ENCODE data around the gene SLC25A11. TPM values are rescaled to one million over a fixed set of nuclear protein-coding genes. Genes with fewer than 3 reads are reported as not detected.

SLC25A11 gene
- total RNA-seq, 1 experiment from 2014 or later, result 65.9 TPM

GRCh38 chr17:4956493-4957061 lies 16.7 kb upstream of the SLC25A11 start:
- Histone ChIP-seq H3K27me3 (ENCODE audit: control insufficient read depth, insufficient read depth, low read length) (no peaks in the 10 kb centered on the region), H3K27ac (ENCODE audit: low read length) (no peak overlapping the region), H3K36me3 (ENCODE audit: control insufficient read depth, insufficient read depth, low read length) (no peaks in the 10 kb centered on the region), H3K9me3 (ENCODE audit: control insufficient read depth, insufficient read depth, low read depth, low read length) (no peaks in the 10 kb centered on the region), H3K4me3 (ENCODE audit: low read depth in 2 of 2, low read length in 2 of 2) (no peak overlapping the region), H3K4me1 (ENCODE audit: control insufficient read depth, insufficient read depth, low read length) (peaks cover 3% of the 10 kb centered on the region; the same call in 1 of the 2 replicates)
- no peak for DNase-seq (ENCODE audit: low read depth, low spot score)
- ChIA-PET CTCF (no interaction called here), POLR2A (no interaction called here)
- intact Hi-C loops (cut with micrococcal nuclease; ENCODE audit: unreplicated experiment) (no loop called here), in situ Hi-C loops (cut with HindIII; ENCODE audit: low pct_unique_long_range_greater_than_20kb, low sequenced_read_pairs) (no loop called here)
- ATAC-seq, result no peak
- TF ChIP-seq TCF7L2 (IDR thresholded peaks at IDR 0.05; ENCODE audit: low read depth, low read length) (no peak), SIN3A (IDR thresholded peaks at IDR 0.05; ENCODE audit: borderline replicate concordance, insufficient read depth, low read depth, low read length) (no peak), REST (IDR thresholded peaks at IDR 0.05; ENCODE audit: insufficient read depth in 1 of 2, low read depth in 2 of 2, low read length in 1 of 2) (no peak), CTCF (IDR thresholded peaks at IDR 0.05) (no peak), POLR2AphosphoS5 (IDR thresholded peaks at IDR 0.05; ENCODE audit: low read depth, low read length) (no peak)
- no TSS peak for BruUV-seq (replicated peaks)

GRCh38 chr17:4955091-4955490 lies 15.2 kb upstream of the SLC25A11 start:
- POLR2A ChIA-PET, result interaction anchor here (0.6 kb wide), 1 partner anchor 18 kb away, joined by 16 read pairs; no protein-coding TSS in a partner anchor
- Histone ChIP-seq H3K4me1 (ENCODE audit: control insufficient read depth, insufficient read depth, low read length) (peaks cover 16% of the 10 kb centered on the region), H3K9me3 (ENCODE audit: control insufficient read depth, insufficient read depth, low read depth, low read length) (no peaks in the 10 kb centered on the region), H3K36me3 (ENCODE audit: control insufficient read depth, insufficient read depth, low read length) (no peaks in the 10 kb centered on the region), H3K27ac (ENCODE audit: low read length) (no peak overlapping the region), H3K4me3 (ENCODE audit: low read depth in 2 of 2, low read length in 2 of 2) (no peak overlapping the region), H3K27me3 (ENCODE audit: control insufficient read depth, insufficient read depth, low read length) (no peaks in the 10 kb centered on the region)
- CTCF ChIA-PET, result no interaction called here
- TF ChIP-seq TCF7L2 (IDR thresholded peaks at IDR 0.05; ENCODE audit: low read depth, low read length), result no peak
- no peak for TF ChIP-seq SIN3A (IDR thresholded peaks at IDR 0.05; ENCODE audit: borderline replicate concordance, insufficient read depth, low read depth, low read length)
- TF ChIP-seq POLR2AphosphoS5 (IDR thresholded peaks at IDR 0.05; ENCODE audit: low read depth, low read length), result no peak
- TF ChIP-seq CTCF (IDR thresholded peaks at IDR 0.05), result no peak
- no peak for TF ChIP-seq REST (IDR thresholded peaks at IDR 0.05; ENCODE audit: insufficient read depth in 1 of 2, low read depth in 2 of 2, low read length in 1 of 2)
- BruUV-seq (replicated peaks), result no TSS peak
- in situ Hi-C loops (cut with HindIII; ENCODE audit: low pct_unique_long_range_greater_than_20kb, low sequenced_read_pairs), result no loop called here
- intact Hi-C loops (cut with micrococcal nuclease; ENCODE audit: unreplicated experiment), result no loop called here
- DNase-seq (ENCODE audit: low read depth, low spot score) (no peak), ATAC-seq (no peak)
